GM20431 (cell line): ENCODE data around the gene ERV3-1.

Experiments used
- in situ Hi-C: fragments of 300-500 bp; cut with MseI, MboI; formaldehyde crosslinking; loops from one replicate; pipeline ENCODE4 v1.15.0; 2020; ENCODE audit warnings: low sequenced_read_pairs; ENCODE audit not compliant: unreplicated experiment

The ERV3-1 gene

DNA sequence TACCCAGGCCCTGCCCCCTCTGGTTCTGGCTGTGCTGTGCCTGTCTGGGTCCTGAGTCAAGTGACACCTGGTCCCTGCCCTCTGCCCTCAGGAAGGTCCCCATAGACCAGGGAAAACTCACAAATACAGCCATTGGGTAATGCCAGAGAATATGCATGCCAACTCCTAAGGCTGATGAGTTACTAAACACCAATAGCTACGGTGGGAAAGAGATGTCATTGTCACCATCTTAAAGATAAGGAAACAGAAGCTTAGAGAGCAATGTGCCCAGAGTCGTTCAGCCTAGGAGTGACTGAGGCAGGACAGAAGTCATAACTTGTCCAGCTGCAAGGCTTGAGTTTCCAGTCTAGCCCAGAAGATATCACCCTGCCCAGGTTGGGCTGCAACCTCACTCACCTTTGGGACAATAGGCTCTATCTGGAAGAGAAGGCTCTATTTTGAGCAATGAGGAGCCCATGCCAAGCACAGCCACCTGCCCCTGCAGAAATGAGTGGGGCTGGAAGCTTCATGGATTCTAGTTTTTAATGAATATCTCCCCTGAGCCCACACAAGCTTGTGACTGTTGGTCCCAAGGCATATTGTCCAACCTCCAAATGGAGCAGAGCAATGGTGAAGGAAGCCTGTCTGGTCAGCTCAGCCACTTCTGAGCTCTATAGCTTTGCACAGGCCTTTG is 60.8 kb downstream of the ERV3-1 start:
- in situ Hi-C loops, result loop anchor here (25.0 kb wide), 1 partner anchor 292 kb away; no protein-coding TSS in a partner anchor

DNA sequence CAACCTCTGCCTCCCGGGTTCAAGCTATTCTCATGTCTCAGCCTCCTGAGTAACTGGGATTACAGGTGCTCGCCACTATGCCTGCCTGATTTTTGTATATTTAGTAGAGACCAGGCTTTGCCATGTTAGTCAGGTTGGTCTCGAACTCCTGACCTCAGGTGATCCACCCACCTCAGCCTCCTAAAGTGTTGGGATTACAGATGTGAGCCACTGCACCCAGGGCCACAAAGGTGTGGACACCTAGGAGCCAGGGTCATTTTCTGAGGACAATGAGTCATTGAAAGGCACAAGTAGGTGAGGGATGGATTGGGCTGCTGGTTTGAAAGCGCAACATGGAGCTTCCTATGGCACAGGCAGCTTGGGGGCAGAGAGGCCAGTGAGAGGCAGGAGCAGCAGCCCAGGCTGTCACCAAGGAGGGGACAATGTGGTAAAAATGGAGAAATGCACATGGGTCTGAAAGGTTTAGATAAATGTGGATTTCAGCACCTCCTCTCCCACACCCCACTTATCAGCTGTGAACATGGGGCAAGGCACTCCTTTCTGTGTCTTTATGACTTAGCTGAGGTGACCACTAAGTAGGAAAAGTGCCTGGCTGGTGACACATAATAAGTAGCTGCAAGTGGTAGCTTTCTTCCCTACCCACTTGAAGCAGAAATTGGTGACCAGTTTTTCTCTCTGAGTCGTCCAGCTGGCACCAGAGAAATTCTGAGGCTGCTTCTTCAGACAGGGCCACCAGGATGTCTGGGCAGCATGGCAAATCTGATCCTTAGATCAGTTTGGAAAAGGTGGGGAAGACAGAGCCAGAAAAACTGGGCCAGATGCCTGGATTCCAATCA is 61.6 kb downstream of the ERV3-1 start:
- in situ Hi-C loops, result loop anchor here (25.0 kb wide), 1 partner anchor 292 kb away; no protein-coding TSS in a partner anchor
